ENCODE results near the gene TNFRSF19. TPM values are rescaled to one million over a fixed set of nuclear protein-coding genes. Genes with fewer than 3 reads are reported as not detected.
"Not testable (repeated sequence)": the region's sequence is repeated elsewhere in the genome, so short reads cannot be mapped to it uniquely, and the experiment has no call there.

TNFRSF19 gene, protein sequence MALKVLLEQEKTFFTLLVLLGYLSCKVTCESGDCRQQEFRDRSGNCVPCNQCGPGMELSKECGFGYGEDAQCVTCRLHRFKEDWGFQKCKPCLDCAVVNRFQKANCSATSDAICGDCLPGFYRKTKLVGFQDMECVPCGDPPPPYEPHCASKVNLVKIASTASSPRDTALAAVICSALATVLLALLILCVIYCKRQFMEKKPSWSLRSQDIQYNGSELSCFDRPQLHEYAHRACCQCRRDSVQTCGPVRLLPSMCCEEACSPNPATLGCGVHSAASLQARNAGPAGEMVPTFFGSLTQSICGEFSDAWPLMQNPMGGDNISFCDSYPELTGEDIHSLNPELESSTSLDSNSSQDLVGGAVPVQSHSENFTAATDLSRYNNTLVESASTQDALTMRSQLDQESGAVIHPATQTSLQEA
- 25.9 TPM for total RNA-seq

- intact Hi-C loops (cut with DNase I) = no loop called here
- DNase-seq (ENCODE audit: low spot score) (peak; percentile 72), ATAC-seq (peak; percentile 93)
Measured at GRCh38 chr13:23570099-23570920, at the start of gene TNFRSF19. TNFRSF19 (plus strand) TSS chr13:23570412; CDS start chr13:23590184, 19,772 bp downstream.

GRCh38 chr13:23529926-23530325 lies 40.3 kb upstream of the TNFRSF19 start:
- DNase-seq (ENCODE audit: low spot score); intact Hi-C loops (cut with DNase I); ATAC-seq: not testable (repeated sequence)

GRCh38 chr13:23531446-23531845 lies 38.8 kb upstream of the TNFRSF19 start:
- DNase-seq (ENCODE audit: low spot score) = no peak

DNA sequence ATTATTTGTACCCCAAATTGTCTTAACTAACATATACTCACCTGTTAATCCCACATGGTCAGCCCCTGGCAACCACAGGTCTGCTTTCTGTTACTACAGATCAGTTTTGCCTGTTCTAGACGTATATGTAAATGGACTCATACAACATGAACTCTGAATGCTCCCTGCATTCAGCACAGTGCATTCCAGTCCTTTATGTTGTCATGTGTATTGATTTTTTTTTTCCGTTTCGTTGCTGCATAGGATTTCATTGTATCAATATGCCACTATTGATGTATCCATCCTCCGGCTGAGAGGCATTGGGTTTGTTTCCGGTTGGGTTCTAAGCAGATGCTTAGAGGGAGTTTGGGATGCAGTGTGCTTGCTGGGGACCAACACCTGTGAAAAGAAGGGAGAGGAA lies 36.1 kb upstream of the TNFRSF19 start:
- intact Hi-C loops (cut with DNase I) = no loop called here
- DNase-seq (ENCODE audit: low spot score) (no peak), ATAC-seq (no peak)

More at GRCh38 chr13:23531446-23531845, 38.8 kb upstream of the TNFRSF19 start:
- no peak for ATAC-seq
- intact Hi-C loops (cut with DNase I) = no loop called here

GRCh38 chr13:23541221-23541824 lies 28.9 kb upstream of the TNFRSF19 start:
- intact Hi-C loops (cut with DNase I) = no loop called here
- ATAC-seq (no peak), DNase-seq (ENCODE audit: low spot score) (no peak)

DNA sequence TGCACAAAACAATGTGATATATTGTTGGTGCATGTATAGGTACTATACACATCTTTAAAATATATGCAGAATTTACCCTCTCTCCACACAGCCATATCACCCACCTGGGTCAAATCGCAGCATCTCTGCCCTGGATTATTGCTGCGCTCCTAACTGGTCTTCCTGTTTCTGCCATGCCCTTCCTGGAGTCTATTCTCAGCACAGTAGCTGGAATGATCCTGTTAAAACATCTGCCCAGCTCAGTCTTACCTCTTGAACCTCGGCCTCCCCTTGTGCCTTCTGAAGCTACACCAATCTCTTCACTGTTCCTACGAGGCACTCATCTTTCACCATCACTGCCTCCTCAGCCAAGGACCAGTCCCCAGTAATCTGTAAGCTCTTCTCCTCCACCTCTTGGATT lies 25.5 kb upstream of the TNFRSF19 start:
- intact Hi-C loops (cut with DNase I) = no loop called here
- ATAC-seq (no peak), DNase-seq (ENCODE audit: low spot score) (no peak)

GRCh38 chr13:23547000-23547590 lies 23.1 kb upstream of the TNFRSF19 start:
- intact Hi-C loops (cut with DNase I) = no loop called here
- peak; percentile 84 for ATAC-seq
- peak; percentile 69 for DNase-seq (ENCODE audit: low spot score)

DNA sequence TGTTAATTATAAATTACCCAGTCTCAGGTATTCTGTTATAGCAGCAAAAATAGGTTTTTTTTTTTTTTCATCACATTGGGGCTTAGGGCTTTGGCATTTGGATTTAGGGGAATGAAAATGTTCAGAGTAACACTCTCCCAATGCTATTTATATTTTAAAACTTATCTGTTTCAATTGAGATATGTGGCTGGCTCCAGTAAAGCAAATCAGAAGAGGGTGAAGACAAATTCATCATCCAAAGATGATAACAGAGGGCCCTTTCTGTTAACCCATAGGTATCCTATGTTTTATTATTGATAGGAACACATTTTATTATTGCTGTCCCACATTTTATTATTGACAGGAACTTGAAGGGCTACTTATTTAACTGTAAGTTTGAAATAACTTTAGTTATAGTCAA lies 20.5 kb upstream of the TNFRSF19 start:
- intact Hi-C loops (cut with DNase I) = no loop called here
- DNase-seq (ENCODE audit: low spot score) = no peak
- ATAC-seq = no peak

GRCh38 chr13:23550163-23550562 lies 20.0 kb upstream of the TNFRSF19 start:
- no peak for DNase-seq (ENCODE audit: low spot score)
- no peak for ATAC-seq
- intact Hi-C loops (cut with DNase I) = no loop called here

- intact Hi-C loops (cut with DNase I) = no loop called here
- no peak for ATAC-seq
- no peak for DNase-seq (ENCODE audit: low spot score)
Measured at GRCh38 chr13:23551213-23552008, 18.8 kb upstream of the TNFRSF19 start.

DNA sequence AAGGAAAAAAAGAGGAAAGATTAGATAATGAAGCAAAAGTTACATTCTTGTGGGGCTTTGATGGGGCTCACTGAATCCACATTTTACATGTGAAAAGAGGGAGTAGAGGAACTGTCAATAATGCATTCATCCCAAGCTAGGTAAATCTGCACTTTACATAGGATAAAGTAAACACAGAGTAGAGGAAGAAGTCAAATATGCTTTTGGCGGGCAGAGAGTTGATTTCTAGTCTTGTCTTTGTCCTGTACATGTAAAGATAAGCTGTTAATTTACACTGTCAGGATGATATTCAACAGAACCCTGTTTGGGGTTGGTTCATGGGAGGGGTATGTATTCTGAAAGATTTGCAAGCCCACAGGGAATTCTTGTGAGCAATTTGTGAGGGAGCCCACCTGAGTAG lies 18.0 kb upstream of the TNFRSF19 start:
- no peak for DNase-seq (ENCODE audit: low spot score)
- intact Hi-C loops (cut with DNase I) = no loop called here
- no peak for ATAC-seq

DNA sequence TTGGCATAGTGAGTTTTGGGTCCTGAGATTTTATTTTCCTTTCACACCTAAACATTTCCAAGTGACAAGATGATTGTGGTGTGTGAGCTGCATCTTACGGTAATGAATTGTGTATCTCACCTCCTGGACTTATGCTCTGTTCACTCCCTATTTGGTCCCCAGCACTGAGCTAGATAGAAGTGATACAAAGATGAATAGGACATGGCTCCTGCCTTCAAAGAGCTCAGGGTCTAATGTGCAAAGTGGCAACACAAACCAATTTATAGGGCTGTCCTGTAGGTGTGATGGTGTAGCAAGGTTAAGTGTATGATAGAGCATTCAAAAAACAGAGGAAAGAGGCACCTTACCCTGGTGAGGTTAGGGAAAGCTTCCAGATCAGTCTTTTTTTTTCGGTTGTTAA lies 17.6 kb upstream of the TNFRSF19 start:
- intact Hi-C loops (cut with DNase I) = no loop called here
- ATAC-seq (no peak), DNase-seq (ENCODE audit: low spot score) (no peak)

DNA sequence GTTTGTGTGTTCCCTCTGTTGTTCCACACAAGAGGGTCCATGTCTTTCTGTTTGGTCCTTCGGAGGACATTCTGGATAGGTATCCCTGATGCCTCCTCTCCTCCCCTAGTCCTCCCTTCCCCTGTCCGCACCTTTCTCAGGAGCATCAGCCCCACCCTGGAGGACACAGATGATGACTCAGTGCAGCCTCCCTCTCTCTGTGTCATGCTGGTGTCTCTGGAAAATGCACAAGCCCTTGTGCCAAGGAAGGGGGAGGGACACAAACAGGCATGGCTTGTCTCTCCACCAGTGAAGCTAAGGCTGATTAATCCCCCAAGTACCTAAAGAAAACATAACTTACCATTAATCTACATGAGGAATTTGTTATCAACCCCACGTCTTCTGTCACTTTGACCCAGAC lies 16.2 kb upstream of the TNFRSF19 start:
- DNase-seq (ENCODE audit: low spot score) = no peak
- intact Hi-C loops (cut with DNase I) = no loop called here
- no peak for ATAC-seq

DNA sequence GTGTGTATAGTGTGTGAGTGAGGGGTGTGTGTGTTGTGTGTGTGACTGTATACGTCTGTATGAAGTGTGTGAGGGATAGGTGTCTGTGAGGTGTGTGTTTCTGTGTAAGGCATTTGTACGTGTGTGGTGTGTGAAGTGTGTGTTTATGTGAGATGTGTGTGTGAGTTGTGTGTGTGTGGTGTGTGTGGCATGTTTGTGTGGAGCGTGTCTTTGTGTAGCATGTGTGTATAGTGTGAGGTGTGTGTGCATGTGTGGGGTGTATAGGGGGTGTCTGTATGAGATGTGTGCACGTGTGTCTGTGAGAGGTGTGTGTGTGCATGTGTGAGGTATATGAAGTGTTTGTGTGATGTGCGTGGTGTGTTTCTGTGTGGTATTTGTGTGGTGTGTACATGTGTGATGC lies 13.2 kb upstream of the TNFRSF19 start:
- ATAC-seq (no peak), DNase-seq (ENCODE audit: low spot score) (no peak)
- intact Hi-C loops (cut with DNase I) = no loop called here

- intact Hi-C loops (cut with DNase I) = no loop called here
- no peak for DNase-seq (ENCODE audit: low spot score)
- ATAC-seq = no peak
Measured at GRCh38 chr13:23557733-23558132, 12.5 kb upstream of the TNFRSF19 start.

DNA sequence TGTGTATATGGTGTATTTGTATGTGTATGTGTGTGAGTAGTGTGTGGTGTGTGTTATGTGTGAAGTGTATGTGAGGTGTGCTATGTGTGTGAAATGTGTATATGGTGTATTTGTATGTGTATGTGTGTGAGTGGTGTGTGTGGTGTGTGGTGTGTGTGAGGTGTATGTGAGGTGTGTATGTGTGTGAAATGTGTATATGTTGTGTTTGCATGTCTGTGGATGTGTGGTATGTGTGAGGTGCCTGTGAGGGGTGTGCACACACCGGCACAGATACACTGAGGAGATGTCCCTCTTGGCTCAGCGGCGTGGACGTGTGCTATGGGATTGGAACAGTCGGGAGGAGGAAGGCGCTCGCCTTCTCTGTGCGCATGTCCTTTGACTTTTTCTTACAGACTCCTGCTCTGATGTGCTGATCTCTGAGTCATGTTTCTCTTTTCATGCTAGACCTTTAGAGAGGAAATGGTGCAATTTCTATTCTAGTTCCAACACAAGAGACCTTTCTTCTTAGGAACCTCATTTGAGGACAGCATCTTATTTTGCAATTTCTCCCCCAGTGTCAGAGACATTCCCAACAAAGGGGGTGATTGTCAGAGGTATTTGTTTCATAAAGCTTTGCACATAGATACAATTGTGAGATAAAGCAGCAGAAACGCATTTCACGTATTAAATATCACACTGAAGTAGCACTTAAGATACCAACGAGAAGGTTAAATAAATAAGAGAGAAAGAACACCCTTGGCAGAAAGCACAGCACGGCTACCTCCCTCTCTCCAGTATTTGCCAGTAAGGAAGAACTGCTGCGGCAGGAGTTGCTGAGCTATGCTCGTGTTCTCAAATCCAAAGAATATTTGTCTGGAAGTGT lies 11.3 kb upstream of the TNFRSF19 start:
- DNase-seq (ENCODE audit: low spot score) = peak; percentile 73
- intact Hi-C loops (cut with DNase I) = no loop called here
- ATAC-seq = peak; percentile 96

DNA sequence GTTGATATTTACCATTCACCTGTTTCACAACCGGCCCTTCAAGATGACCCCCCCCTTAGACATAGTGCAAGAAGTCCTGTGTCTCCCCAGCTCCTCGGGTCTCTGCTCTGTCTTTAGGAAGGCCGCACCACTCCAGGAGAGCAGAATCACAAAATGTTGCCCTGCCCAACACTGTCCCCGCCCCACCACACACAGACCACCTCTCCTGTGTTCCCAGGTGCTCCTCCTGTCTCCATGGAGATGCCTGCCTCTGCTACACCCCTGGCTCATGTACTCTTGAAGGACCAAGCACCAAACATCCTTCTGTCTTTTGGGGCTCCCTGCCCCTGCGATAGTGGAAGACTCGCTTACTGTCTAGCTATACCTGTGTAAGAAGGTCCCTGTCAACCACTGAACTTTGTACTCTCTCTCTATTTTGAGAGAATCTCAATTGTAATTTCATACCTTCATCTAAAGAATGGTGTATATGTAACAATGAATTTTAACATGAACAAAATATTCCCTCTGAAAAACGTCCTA lies 9.6 kb upstream of the TNFRSF19 start:
- intact Hi-C loops (cut with DNase I) = no loop called here
- ATAC-seq = no peak
- no peak for DNase-seq (ENCODE audit: low spot score)

DNA sequence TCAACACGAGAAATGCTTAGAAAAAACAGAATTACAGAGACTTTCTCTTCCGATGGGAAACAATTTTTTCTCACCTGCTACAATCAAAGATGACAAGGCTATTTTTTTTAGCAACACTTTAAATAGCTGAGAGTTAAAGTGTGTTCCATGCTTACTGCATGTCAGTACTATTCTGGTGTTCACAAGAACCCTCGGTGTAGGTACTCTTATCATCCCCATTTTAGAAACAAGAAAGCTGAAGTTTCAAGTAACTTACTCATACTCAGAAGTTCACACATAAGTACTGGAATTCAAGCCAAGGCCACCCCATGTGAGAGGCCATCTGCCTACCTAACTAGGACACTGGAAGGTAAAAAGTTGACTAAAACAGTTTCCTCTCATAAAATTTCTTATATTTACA lies 9.0 kb upstream of the TNFRSF19 start:
- no peak for DNase-seq (ENCODE audit: low spot score)
- ATAC-seq = no peak
- intact Hi-C loops (cut with DNase I) = no loop called here
